Hepatocyte (in vitro differentiated cells): ENCODE measurements around the gene LINGO1. TPM values are rescaled to one million over a fixed set of nuclear protein-coding genes. Genes with fewer than 3 reads are reported as not detected.

Experiments used
- DNase-seq: peaks from one replicate; pipeline ENCODE4 v3.0.0-alpha.2; 2016; ENCODE audit warnings: low spot score
- H2AFZ ChIP-seq: fragments of 200-600 bp; sonication (generic); 2 replicates; pipeline ENCODE4 v1.6.0; 2016; ENCODE audit warnings: antibody characterized with exemption, mild to moderate bottlenecking
- H3K27ac ChIP-seq: fragments of 200-600 bp; sonication (generic); 2 replicates; pipeline ENCODE4 v1.5.1; 2016; ENCODE audit warnings: mild to moderate bottlenecking
- H3K27me3 ChIP-seq: fragments of 200-600 bp; sonication (generic); 2 replicates; pipeline ENCODE4 v1.6.1; 2016
- H3K36me3 ChIP-seq: fragments of 200-600 bp; sonication (generic); replicated peaks from 2 replicates; pipeline ENCODE4 v1.5.1; 2016; ENCODE audit warnings: low read depth; ENCODE audit not compliant: insufficient read depth
- H3K4me1 ChIP-seq: fragments of 200-600 bp; sonication (generic); 2 replicates; pipeline ENCODE4 v1.5.1; 2016; ENCODE audit warnings: mild to moderate bottlenecking, moderate library complexity; ENCODE audit not compliant: insufficient read depth
- H3K4me2 ChIP-seq: fragments of 200-600 bp; sonication (generic); 2 replicates; pipeline ENCODE4 v1.6.0; 2016
- H3K4me3 ChIP-seq: fragments of 200-600 bp; sonication (generic); 2 replicates; pipeline ENCODE4 v1.5.1; 2016; ENCODE audit warnings: mild to moderate bottlenecking
- H3K79me2 ChIP-seq: fragments of 200-600 bp; sonication (generic); 2 replicates; pipeline ENCODE4 v1.6.0; 2017; ENCODE audit warnings: mild to moderate bottlenecking
- H3K9me2 ChIP-seq: fragments of 200-600 bp; sonication (generic); replicated peaks from 2 replicates; pipeline ENCODE4 v1.6.0; 2017; ENCODE audit warnings: mild to moderate bottlenecking; ENCODE audit not compliant: insufficient read depth
- H3K9me3 ChIP-seq: fragments of 200-600 bp; sonication (generic); 2 replicates; pipeline ENCODE4 v1.5.1; 2016; ENCODE audit warnings: low read depth, mild to moderate bottlenecking
- H4K20me1 ChIP-seq: fragments of 200-600 bp; sonication (generic); 2 replicates; pipeline ENCODE4 v1.6.0; 2016; ENCODE audit warnings: mild to moderate bottlenecking; ENCODE audit not compliant: insufficient read depth, poor library complexity, severe bottlenecking
- CTCF ChIP-seq: fragments of 200-600 bp; sonication (generic); IDR thresholded peaks from 2 replicates; pipeline ENCODE4 v1.5.1; 2016; ENCODE audit warnings: antibody characterized with exemption, mild to moderate bottlenecking; ENCODE audit not compliant: poor library complexity
- EZH2 ChIP-seq: fragments of 200-600 bp; sonication (generic); IDR thresholded peaks from 2 replicates; pipeline ENCODE4 v1.6.1; 2016; ENCODE audit warnings: antibody characterized with exemption, mild to moderate bottlenecking, borderline replicate concordance
- EZH2phosphoT487 ChIP-seq: fragments of 200-600 bp; sonication (generic); IDR thresholded peaks from one replicate; pipeline ENCODE4 v1.6.1; 2018; ENCODE audit warnings: antibody characterized with exemption, mild to moderate bottlenecking, low read depth, moderate library complexity; ENCODE audit not compliant: unreplicated experiment, severe bottlenecking
- WGBS: methylation state at CpG from one replicate; pipeline ENCODE4 v1.1.6; 2016; ENCODE audit warnings: low lambda C conversion rate; ENCODE audit errors: missing lambda C conversion rate; 5-methylcytosine and 5-hydroxymethylcytosine counted together
- polyA plus RNA-seq: library from polyadenylated mRNA; unstranded; fragments of >200 nt; fragmentation: Nextera tagmentation; extraction: Ambion mirVana; gene quantifications from 2 replicates; pipeline ENCODE4 v1.2.1, GENCODE V29; 2016
- total RNA-seq: library from RNA; depleted of rRNA; stranded (reverse); fragments of >200 nt; gene quantifications from 2 replicates; pipeline ENCODE4 v1.2.3, GENCODE V29; 2014

The LINGO1 gene
- total and polyA plus RNA-seq, 2 experiments from 2014 or later: 4.3 to 5.1 TPM

- DNase-seq: no peak
- TF ChIP-seq EZH2phosphoT487: no peak
- TF ChIP-seq EZH2: no peak
- TF ChIP-seq CTCF: no peak
- Histone ChIP-seq H2AFZ (no peak overlapping the region), H3K4me3 (no peak overlapping the region), H3K4me1 (no peaks in the 10 kb centered on the region), H3K9me2 (no peaks in the 10 kb centered on the region), H4K20me1 (no peaks in the 10 kb centered on the region), H3K79me2 (no peaks in the 10 kb centered on the region), H3K9me3 (no peaks in the 10 kb centered on the region), H3K27me3 (no peaks in the 10 kb centered on the region), H3K36me3 (no peaks in the 10 kb centered on the region), H3K27ac (no peak overlapping the region), H3K4me2 (no peak overlapping the region)
- WGBS: 75% methylated on average over 6 of the region's 6 CpGs
Observed at GRCh38 chr15:77649017-77649416, 16.3 kb upstream of the LINGO1 start.

GRCh38 chr15:77647961-77648360, 15.2 kb upstream of the LINGO1 start:
- Histone ChIP-seq H3K4me2 (no peak overlapping the region), H3K4me1 (no peaks in the 10 kb centered on the region), H3K36me3 (no peaks in the 10 kb centered on the region), H3K4me3 (no peak overlapping the region), H4K20me1 (no peaks in the 10 kb centered on the region), H2AFZ (no peak overlapping the region), H3K27me3 (no peaks in the 10 kb centered on the region), H3K27ac (no peak overlapping the region), H3K9me2 (no peaks in the 10 kb centered on the region), H3K79me2 (no peaks in the 10 kb centered on the region), H3K9me3 (no peaks in the 10 kb centered on the region)
- 97% methylated on average over 4 of the region's 4 CpGs for WGBS
- no peak for TF ChIP-seq EZH2
- TF ChIP-seq CTCF: no peak
- TF ChIP-seq EZH2phosphoT487: no peak
- no peak for DNase-seq

GRCh38 chr15:77646104-77646694, 13.5 kb upstream of the LINGO1 start:
- H3K79me2 ChIP-seq: no peaks in the 10 kb centered on the region
- H3K27ac ChIP-seq: no peak overlapping the region
- 90% methylated on average over 8 of the region's 8 CpGs for WGBS
- TF ChIP-seq EZH2: no peak
- TF ChIP-seq EZH2phosphoT487: no peak
- TF ChIP-seq CTCF: no peak
- no peak overlapping the region for H2AFZ ChIP-seq
- no peak overlapping the region for H3K4me2 ChIP-seq
- no peaks in the 10 kb centered on the region for H3K27me3 ChIP-seq
- H3K4me3 ChIP-seq: no peak overlapping the region
- no peaks in the 10 kb centered on the region for H3K9me3 ChIP-seq
- no peaks in the 10 kb centered on the region for H3K36me3 ChIP-seq
- no peak for DNase-seq
- H3K9me2 ChIP-seq: no peaks in the 10 kb centered on the region
- H4K20me1 ChIP-seq: no peaks in the 10 kb centered on the region
- no peaks in the 10 kb centered on the region for H3K4me1 ChIP-seq
